ENCODE measurements around the gene LAIR2.

- TF ChIP-seq, protein P1, sequence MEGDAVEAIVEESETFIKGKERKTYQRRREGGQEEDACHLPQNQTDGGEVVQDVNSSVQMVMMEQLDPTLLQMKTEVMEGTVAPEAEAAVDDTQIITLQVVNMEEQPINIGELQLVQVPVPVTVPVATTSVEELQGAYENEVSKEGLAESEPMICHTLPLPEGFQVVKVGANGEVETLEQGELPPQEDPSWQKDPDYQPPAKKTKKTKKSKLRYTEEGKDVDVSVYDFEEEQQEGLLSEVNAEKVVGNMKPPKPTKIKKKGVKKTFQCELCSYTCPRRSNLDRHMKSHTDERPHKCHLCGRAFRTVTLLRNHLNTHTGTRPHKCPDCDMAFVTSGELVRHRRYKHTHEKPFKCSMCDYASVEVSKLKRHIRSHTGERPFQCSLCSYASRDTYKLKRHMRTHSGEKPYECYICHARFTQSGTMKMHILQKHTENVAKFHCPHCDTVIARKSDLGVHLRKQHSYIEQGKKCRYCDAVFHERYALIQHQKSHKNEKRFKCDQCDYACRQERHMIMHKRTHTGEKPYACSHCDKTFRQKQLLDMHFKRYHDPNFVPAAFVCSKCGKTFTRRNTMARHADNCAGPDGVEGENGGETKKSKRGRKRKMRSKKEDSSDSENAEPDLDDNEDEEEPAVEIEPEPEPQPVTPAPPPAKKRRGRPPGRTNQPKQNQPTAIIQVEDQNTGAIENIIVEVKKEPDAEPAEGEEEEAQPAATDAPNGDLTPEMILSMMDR (IDR thresholded peaks at IDR 0.05) = no peak
- TF ChIP-seq ZFX (IDR thresholded peaks at IDR 0.05; ENCODE audit: borderline replicate concordance) = no peak
These were observed 26.9 kb upstream of the LAIR2 start for GRCh38 chr19:54475706-54476105.

All from 22Rv1 (cell line).